NCI-H446 (cell line): ENCODE data around the gene RPH3AL.
"Not testable (repeated sequence)": the region's sequence is repeated elsewhere in the genome, so short reads cannot be mapped to it uniquely, and the experiment has no call there.

ENCODE experiments used
- DNase-seq, 2 experiments: peaks; one replicate each; lab custom pipeline; 2025; lab: John Stamatoyannopoulos, UW

Gene RPH3AL

DNA sequence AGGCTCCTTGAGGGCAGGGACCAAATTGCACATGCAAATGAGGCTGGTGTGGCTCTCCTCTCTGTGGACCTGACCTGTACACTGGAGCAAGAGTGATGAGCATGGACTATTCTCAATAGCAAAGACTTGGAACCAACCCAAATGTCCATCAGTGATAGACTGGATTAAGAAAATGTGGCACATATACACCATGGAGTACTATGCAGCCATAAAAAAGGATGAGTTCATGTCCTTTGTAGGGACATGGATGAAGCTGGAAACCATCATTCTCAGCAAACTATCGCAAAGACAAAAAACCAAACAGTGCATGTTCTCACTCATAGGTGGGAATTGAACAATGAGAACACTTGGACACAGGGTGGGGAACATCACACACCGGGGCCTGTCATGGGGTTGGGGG is 128.0 kb downstream of the RPH3AL start:
- not testable (repeated sequence) for DNase-seq

DNA sequence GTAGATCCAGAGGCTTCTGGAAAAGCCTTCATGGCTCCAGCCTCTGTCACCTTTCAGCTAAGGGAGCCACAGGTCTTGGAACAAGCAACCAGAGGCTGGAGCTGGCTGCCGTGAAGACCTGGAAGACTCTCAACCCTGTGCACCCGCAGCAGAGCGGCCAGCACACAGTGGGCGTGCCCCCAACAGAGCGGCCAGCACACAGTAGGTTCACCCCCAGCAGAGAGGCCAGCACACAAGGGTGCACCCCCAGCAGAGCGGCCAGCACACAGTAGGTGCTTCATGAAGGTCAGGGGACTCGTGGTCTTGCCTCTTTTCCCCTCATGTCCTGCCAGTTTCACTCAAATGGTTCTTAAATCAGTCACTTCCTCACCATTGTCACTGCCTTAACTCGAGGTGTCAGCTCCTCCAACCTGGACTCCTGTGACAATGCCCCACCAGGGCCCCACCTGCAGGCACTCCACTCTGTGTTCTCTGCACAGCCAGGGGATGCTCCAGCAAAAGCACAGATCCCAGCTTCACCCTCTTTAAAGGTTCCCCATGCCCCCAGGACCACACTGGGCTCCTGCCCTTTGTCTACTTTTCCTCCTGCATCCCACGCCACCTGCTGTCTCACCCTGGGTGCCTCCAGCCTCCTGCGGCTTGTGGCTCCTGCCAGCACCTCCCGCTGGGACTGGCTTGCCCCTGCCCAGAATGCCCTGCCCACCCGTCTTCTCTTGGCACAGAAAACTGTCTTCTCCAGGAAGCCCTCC is 128.7 kb downstream of the RPH3AL start:
- DNase-seq = no peak

DNA sequence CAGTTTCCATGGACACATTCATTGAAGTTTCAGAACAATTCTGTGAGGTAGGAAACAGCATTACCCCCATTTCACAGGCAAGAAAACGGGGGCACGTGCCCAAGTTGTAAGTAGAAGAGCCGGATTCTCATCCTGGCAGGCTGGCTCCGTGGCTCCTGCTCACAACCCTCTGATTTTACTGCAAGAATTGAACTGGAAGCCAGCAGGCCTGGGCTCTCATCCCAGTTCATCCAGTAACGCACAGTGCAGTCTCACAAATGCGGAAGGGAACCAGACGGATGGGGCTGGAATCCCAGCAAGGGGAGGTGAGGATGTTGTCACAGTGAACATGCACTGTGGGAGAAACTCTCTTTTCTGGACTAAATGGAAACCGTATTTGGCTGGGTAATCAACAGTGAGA is 130.4 kb downstream of the RPH3AL start:
- DNase-seq = no peak

DNA sequence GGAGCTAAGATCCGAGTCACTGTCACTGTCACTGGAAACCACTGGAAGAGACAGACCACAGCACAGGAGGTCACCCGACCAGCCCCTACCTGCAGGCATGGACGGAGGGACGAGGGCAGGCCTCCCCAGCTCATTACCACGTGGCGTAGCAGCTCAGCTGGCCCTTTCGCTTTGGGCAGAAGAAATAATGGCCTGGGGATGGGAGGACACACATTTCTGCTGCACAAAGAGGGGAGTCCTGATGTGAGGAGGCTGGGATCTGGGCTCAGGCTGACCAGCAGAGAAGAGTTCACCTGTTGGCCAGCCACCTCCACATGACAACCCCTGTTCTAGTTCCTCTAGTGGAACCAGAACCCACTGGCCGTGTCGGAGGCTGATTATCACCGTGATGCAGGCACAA is 132.9 kb downstream of the RPH3AL start:
- no peak for DNase-seq

DNA sequence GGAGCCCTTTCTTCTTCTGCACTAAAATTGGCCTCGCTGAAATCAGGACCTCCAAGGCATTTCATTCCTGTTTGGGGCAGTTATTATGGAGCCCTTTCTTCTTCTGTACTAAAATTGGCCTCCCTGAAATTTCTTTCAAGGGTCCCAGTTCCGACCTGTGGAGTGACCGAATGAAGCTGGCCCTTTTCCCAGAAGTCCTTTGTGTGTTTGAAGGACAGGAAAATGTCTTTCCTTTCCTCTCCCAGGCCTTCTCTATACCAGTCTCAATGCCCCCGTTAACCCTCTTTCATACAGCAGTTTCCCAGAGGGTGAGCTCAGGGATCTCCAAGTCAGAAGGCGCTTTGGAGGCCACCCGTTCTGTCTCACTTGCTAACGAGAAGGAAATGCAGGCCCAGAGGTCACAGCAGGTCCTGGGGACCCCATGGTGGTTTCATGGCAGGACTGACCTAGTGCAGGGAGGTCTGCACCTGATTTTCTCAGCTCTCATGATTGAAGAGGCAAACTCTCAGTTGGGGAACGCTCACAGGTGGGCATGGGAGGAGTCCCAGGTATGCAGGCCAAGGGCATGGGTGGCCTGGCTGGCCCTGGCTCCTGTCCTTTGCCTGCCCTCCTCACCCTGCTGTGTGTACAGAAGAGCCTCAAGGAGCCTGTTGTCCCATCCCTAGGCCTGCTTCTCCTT is 134.0 kb downstream of the RPH3AL start:
- no peak for DNase-seq

DNA sequence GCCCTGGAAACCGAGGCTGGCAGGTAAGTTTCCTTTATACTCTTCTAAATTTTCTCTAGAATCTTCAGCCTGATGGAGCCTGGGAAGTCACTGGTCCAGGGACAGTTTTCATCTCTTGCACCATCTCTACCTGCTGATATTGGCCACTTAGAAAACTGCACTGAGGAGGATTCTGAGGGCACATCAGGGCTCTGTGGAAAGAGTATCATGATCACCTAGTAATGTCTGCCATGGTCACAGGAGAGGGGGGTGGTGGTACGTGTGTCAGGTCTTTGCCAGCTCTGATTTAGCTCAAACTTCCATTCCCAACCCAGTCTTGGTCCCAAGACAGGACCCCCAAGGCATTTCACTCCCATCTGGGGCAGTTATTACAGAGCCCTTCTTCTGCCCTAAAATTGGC is 136.0 kb downstream of the RPH3AL start:
- DNase-seq = no peak

DNA sequence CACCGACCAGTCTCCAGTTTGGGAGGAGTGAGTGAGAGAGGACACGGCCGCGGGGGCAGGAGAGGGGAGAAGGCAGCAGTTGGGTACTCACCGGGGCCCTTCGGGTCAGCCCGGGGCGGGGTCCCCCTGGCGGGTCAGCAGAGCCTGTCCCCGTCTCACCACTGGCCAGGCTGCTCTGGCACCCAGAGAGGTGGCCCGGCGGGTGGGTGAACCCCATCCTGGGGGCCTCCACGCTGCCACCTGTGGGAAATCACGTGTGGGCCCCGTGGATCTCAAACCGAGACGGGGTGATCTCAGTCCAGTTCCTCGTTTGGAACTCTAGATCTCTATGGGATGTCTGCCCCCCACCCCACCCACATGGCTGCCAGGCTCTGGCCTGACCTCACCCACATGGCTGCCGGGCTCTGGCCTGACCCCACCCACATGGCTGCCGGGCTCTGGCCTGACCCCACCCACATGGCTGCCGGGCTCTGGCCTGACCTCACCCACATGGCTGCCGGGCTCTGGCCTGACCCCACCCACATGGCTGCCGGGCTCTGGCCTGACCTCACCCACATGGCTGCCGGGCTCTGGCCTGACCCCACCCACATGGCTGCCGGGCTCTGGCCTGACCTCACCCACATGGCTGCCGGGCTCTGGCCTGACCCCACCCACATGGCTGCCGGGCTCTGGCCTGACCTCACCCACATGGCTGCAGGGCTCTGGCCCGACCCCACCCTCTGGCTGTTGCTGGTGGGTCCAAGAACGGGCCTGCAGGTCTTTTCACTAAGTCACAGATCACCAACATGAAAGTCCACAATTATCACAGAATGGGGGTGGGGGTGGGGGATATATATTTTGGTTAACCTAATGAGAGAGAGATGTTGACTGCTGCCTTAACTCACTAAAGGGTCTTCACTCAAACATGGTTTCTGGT is 136.8 kb downstream of the RPH3AL start:
- not testable (repeated sequence) for DNase-seq

DNA sequence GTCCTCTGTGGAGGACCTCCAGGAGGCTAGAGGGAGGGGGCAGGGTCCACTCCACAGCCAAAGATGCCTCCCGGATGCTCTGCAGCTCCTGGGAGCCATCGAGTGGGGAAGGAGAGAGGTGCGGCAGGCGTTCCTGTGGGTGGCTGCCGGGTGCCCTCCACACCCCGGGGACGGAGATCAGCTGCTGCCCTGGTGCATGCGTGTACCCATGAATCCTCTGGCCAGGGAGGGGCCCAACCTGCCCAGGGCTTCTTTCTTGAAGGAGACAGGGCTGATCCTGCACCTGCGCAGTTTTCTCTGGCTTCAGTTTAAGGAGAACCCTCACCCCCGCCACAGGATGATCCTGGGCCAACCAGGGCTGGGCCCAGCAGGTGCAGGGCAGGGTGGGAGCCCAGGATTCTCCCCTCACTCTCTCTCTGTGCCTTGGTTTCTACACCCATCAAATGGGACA is 137.7 kb downstream of the RPH3AL start:
- no peak for DNase-seq

DNA sequence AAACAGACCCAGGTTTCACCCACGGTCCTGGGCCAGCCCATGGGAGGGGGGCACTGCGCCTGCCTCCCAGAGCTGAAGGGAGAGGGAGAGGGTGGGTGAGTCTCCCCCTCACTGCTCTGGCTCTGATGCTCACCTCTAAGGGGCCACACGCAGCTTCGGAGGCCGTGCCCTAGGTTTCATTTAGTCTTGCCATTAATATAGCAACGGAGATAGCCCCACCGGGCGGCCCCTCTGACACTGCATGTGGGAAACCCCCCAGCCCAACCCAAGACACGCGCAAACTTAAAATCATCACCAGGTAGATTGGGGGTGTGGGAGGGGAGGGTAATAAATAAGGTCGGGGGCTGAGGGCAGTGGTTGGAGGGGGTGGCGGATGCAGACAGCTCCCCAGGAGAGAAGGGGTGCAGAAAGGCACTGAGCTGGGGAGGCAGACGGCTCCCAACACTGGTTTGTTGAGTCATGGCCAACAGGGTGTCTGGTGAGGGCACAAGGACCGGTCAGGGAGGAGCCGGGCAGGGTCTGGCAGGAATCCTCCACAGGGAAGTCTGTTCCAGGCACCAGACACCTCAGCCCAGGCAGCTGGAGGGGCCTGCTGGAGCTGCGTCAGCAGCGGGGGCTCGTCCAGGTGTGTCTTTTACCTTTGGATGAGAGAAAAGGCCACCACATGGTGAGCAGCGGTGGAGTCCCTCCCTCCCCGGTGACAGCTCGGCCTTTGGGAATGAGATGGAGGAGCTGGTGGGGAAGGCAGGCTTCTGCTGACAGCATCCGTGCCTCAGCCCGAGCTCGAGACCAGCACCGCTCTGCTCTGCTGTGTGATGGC is 139.1 kb downstream of the RPH3AL start:
- no peak for DNase-seq

DNA sequence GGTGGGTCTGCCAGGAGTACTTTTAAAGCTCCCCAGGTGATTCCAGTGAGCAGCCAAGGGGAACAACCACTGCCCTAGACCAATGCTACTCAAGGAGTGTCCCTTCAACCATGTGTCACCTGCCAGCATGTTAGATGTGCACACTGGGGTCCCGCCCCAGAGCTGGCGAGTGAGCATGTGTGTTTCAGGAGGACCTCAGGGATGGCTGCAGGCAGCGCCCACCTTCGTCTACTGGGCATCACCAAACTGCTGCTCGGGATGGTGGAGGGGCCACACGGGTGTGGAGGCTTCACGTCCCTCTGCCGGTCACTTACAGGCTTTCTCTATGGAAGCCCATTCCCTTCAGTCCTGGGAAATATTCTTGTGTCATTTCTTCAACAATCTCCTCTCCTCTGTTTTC is 142.2 kb downstream of the RPH3AL start:
- no peak for DNase-seq

DNA sequence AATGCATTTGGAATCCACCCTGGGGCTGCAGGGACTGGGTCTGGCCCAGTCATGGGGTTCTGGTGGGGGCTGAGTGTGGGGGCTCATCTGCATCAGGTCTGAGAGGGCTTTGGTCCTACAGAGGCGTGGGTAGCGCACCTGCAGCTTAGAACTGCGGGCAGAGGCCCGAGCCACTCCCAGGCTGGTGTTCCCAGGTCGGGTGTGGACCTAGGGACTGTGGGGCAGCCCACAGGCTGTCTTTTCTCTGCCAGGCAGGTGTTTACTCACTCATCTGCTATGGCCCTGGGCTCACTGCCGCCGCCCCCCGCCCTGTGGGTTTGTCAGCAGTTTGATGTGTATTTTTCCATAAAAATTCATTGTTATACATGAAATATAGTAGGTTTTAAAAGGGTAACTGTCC is 144.2 kb downstream of the RPH3AL start:
- no peak for DNase-seq

DNA sequence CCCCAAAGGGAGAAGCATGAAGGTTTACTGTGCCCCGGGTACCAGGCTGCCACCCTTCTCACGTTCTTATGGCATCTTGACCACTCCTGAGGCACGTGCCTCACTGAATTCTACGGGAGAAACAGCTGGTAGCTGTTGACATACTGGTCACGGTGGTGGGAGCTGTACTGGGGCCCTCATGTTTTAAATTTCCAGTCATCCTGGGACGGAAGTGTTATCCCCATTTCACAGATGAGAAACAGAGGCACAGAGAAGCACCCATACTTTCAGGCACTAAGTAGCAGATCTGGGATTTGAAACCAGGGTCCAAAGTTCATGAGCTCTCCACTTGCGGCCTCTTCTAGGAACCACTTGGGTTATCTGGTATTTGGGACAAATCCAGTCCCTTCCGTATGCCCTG is 144.8 kb downstream of the RPH3AL start:
- DNase-seq = no peak

DNA sequence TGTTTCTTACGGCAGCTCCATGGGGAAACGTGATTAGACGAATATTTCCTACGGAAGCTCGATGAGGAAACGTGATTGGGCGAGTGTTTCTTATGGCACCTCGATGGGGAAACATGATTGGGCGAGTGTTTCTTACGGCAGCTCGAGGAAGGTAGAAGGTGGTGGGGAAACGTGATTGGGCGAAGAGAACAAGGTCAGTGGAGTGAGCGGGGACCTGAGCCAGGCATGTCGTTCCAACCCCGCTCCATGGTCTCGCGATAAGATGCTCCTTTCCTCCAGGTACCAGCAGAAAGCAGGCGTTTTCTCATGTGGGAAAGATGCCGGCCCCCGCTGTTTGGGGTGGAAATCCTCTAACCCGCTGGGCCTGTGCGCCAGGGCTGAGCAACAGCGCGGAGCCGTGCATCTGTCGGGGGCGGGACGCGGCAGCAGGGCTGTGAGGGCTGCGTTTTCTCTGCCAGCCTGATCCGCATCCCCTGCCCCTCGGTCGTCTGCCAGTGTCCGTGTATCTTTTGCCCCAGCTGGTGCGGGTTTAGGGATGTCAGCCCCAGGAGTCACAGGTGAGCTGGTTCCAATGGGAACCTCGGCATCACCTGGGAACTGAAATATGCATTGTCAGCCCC is 145.6 kb downstream of the RPH3AL start:
- no peak for DNase-seq

DNA sequence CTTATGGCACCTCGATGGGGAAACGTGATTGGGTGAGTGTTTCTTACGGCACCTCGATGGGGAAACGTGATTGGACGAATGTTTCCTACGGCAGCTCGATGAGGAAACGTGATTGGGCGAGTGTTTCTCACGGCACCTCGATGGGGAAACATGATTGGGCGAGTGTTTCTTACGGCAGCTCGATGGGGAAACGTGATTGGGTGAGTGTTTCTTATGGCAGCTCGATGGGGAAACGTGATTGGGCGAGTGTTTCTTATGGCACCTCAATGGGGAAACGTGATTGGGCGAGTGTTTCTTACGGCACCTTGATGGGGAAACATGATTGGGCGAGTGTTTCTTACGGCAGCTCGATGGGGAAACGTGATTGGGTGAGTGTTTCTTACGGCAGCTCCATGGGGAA is 146.1 kb downstream of the RPH3AL start:
- not testable (repeated sequence) for DNase-seq

DNA sequence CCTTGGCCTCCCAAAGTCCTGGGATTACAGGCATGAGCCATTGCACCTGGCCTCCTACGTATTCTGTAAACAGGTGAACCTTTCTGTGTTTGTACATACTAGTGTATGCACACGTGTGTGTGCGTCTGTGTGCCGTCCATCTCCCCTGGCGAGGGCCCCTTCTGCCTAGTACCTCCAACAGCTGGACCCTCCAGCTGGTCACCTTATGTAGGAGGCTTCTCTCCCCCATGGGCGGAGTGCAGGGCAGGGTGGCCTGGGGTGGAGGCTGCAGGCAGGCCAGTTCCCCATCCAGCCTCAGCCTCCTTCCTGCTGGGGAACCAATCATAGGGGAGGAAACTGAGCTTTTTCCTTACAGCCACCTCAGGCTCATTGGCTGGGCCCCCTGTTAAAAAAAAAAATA is 146.8 kb downstream of the RPH3AL start:
- no peak for DNase-seq

DNA sequence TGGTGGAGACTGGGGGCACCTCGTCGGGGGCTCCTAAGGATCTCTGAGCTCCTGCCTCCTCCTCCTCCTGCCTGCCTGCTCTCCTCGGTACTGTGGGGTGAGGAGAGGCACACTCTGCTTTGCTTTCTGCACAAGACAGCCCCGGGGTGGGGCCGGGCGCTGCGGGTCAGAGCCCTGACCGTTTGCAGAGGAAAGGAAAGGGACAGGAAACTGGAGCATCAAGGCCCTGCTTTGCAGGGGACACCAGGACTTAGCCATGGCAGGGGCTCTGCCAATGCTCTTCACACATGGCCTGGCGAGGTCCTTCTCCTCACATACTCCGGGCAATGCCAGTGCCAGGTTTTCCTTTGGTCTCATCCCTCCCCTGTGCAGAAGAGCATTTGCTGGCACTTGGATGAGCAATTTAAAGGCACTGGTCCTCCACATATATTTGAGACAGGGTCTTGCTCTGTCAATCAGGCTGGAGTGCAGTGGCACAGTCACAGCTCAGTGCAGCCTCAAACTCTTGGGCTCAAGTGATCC is 147.4 kb downstream of the RPH3AL start:
- no peak for DNase-seq

DNA sequence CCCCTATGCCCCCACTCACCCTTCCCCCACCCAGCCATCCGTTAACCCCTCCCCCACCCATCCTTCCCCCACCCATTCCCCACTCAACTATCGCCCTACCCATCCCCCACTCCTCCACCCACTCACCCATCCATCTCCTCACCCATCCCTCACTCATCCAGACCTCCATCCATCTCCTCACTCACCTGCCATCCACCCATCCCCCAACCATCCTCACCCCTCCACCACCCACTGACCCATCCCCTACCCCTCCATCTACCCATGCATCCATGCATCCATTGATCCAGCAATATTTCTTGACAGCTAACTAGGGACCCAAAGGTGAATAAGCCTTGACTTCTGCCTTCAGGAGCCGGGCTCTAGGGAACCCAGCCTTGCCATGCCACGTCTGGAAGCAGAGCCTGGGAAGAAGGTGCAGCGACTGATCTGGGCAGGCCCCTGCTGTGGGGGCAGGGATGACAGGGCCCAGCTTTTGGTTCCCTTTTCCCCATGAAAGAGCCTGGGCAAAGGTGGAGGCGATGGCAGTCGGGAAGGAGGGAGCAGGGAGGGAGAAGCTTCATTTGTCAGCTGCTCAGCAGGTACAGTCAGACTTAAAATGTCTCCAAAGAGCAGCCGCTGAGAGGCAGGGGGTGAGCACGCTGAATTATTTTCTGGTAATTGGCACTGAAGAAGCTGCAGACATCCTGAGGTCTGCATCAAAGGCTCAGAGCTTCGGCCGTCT is 148.0 kb downstream of the RPH3AL start:
- DNase-seq = no peak

DNA sequence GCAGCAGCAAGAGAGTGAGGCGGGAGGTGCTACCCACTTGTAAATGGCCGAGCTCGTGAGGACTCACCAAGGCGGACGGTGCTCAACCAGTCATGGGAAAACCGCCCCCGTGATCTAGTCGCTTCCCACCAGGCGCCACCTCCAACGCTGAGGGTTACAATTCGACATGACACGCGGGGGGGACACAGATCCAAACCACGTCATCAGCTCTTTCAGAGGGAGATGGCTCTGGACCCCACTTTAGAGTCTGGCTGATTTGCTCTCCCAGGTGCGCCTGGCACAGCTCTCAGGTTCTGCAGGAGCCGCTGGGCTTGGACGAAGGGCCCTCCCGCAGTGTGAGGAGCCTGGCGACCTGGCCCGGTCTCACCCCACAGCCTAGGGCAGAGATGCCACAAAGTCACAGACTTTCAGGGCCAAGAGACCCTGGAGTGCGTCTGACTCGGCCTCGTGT is 150.1 kb downstream of the RPH3AL start:
- DNase-seq = no peak

DNA sequence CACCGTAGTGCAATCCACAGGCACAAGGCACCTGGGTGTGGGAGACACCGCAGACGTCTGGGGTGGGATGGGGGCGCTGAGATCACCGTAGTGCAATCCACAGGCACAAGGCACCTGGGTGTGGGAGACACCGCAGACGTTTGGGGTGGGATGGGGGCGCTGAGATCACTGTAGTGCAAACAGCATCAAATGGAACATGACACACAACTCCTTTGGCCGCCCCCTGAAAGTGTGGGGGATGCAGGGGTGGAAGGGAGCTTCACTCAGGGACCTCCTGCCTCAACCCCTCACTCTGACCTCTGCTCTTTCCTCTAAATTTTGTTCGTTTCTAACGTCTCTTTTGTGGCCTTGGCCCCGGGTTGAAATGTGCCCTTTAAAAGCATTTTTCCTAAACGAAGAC is 150.9 kb downstream of the RPH3AL start:
- not testable (repeated sequence) for DNase-seq

DNA sequence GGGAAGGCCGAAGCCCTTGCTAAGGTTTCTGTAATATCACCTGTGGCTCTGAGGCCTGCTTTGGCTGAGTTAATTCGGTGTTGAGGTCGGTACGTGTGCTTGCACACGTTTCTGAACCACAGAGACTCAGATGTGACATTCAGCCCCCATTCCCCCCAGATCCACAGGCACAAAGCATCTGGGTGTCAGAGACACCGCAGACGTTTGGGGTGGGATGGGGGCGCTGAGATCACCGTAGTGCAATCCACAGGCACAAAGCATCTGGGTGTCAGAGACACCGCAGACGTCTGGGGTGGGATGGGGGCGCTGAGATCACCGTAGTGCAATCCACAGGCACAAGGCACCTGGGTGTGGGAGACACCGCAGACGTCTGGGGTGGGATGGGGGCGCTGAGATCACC is 151.3 kb downstream of the RPH3AL start:
- not testable (repeated sequence) for DNase-seq
